Adipocyte (in vitro differentiated cells): ENCODE results near the gene VPS37C.
"Not testable (repeated sequence)": the region's sequence is repeated elsewhere in the genome, so short reads cannot be mapped to it uniquely, and the experiment has no call there.

Source experiments
- DNase-seq: peaks from one replicate; pipeline ENCODE4 v3.0.0-alpha.2; 2015; ENCODE audit warnings: low read depth
- H3K27me3 ChIP-seq: replicated peaks from 2 replicates; pipeline ENCODE4 v1.7.0; 2013; ENCODE audit warnings: mild to moderate bottlenecking, low read length, moderate library complexity; ENCODE audit not compliant: control insufficient read depth, insufficient read depth
- H3K36me3 ChIP-seq: 2 replicates; pipeline ENCODE4 v1.7.0; 2013; ENCODE audit warnings: low read length, mild to moderate bottlenecking, moderate library complexity; ENCODE audit not compliant: control insufficient read depth, insufficient read depth, severe bottlenecking
- H3K4me1 ChIP-seq: 2 replicates; pipeline ENCODE4 v1.7.0; 2013; ENCODE audit warnings: mild to moderate bottlenecking, low read length, moderate library complexity; ENCODE audit not compliant: control insufficient read depth, insufficient read depth
- H3K4me3 ChIP-seq: 2 replicates; pipeline ENCODE4 v1.7.0; 2013; ENCODE audit warnings: mild to moderate bottlenecking, low read length, moderate library complexity
- H3K9ac ChIP-seq: 2 replicates; pipeline ENCODE4 v1.7.0; 2013; ENCODE audit warnings: mild to moderate bottlenecking, low read length, moderate library complexity
- H3K9me3 ChIP-seq: 2 replicates; pipeline ENCODE4 v1.7.0; 2013; ENCODE audit warnings: mild to moderate bottlenecking, low read length, moderate library complexity; ENCODE audit not compliant: control insufficient read depth

VPS37C gene

GRCh38 chr11:61194981-61195695 is 33.9 kb upstream of the VPS37C start:
- DNase-seq, result no peak
- H3K36me3 ChIP-seq, result no peaks in the 10 kb centered on the region
- peaks cover 21% of the 10 kb centered on the region for H3K9me3 ChIP-seq
- no peaks in the 10 kb centered on the region for H3K4me1 ChIP-seq
- H3K27me3 ChIP-seq, result peaks cover 8% of the 10 kb centered on the region
- no peak overlapping the region for H3K9ac ChIP-seq
- H3K4me3 ChIP-seq, result no peak overlapping the region

GRCh38 chr11:61194169-61194671 is 33.0 kb upstream of the VPS37C start:
- Histone ChIP-seq H3K27me3 (peaks cover 12% of the 10 kb centered on the region), H3K9ac (no peak overlapping the region), H3K36me3 (no peaks in the 10 kb centered on the region), H3K4me3 (no peak overlapping the region), H3K4me1 (no peaks in the 10 kb centered on the region), H3K9me3 (peaks cover 18% of the 10 kb centered on the region)
- no peak for DNase-seq

- H3K9me3 ChIP-seq, result peaks cover 11% of the 10 kb centered on the region
- no peaks in the 10 kb centered on the region for H3K36me3 ChIP-seq
- no peak for DNase-seq
- H3K27me3 ChIP-seq, result peaks cover 12% of the 10 kb centered on the region
- no peaks in the 10 kb centered on the region for H3K4me1 ChIP-seq
- no peak overlapping the region for H3K9ac ChIP-seq
- no peak overlapping the region for H3K4me3 ChIP-seq
Observed at GRCh38 chr11:61193596-61193995, 32.4 kb upstream of the VPS37C start.

GRCh38 chr11:61189933-61190332 is 28.7 kb upstream of the VPS37C start:
- Histone ChIP-seq H3K27me3 (peaks cover 11% of the 10 kb centered on the region), H3K9me3 (peaks cover 6% of the 10 kb centered on the region), H3K9ac (no peak overlapping the region), H3K4me1 (no peaks in the 10 kb centered on the region), H3K36me3 (no peaks in the 10 kb centered on the region), H3K4me3 (no peak overlapping the region)
- DNase-seq, result no peak

- Histone ChIP-seq H3K9me3 (peaks cover 6% of the 10 kb centered on the region), H3K36me3 (no peaks in the 10 kb centered on the region), H3K9ac (no peak overlapping the region), H3K27me3 (peaks cover 5% of the 10 kb centered on the region), H3K4me3 (no peak overlapping the region), H3K4me1 (no peaks in the 10 kb centered on the region)
- peak; percentile 92 for DNase-seq
Observed at GRCh38 chr11:61187505-61188130, 26.4 kb upstream of the VPS37C start.

GRCh38 chr11:61186504-61186903 is 25.3 kb upstream of the VPS37C start:
- Histone ChIP-seq H3K4me3 (no peak overlapping the region), H3K9me3 (peaks cover 6% of the 10 kb centered on the region), H3K27me3 (peaks cover 5% of the 10 kb centered on the region), H3K9ac (no peak overlapping the region), H3K36me3 (no peaks in the 10 kb centered on the region), H3K4me1 (no peaks in the 10 kb centered on the region)
- no peak for DNase-seq

GRCh38 chr11:61183645-61184044 is 22.4 kb upstream of the VPS37C start:
- Histone ChIP-seq H3K27me3 (no peaks in the 10 kb centered on the region), H3K4me3 (no peak overlapping the region), H3K9ac (no peak overlapping the region), H3K9me3 (no peaks in the 10 kb centered on the region), H3K36me3 (no peaks in the 10 kb centered on the region), H3K4me1 (no peaks in the 10 kb centered on the region)
- peak; percentile 2 for DNase-seq

- Histone ChIP-seq H3K27me3 (no peaks in the 10 kb centered on the region), H3K9ac (no peak overlapping the region), H3K4me3 (no peak overlapping the region), H3K4me1 (no peaks in the 10 kb centered on the region), H3K9me3 (no peaks in the 10 kb centered on the region), H3K36me3 (no peaks in the 10 kb centered on the region)
- no peak for DNase-seq
Observed at GRCh38 chr11:61181489-61181888, 20.3 kb upstream of the VPS37C start.

GRCh38 chr11:61180205-61180604 is 19.0 kb upstream of the VPS37C start:
- not testable (repeated sequence) for H3K9me3 ChIP-seq, H3K36me3 ChIP-seq, H3K4me3 ChIP-seq, H3K4me1 ChIP-seq, DNase-seq, H3K9ac ChIP-seq
- H3K27me3 ChIP-seq, result peaks cover 12% of the 10 kb centered on the region

- Histone ChIP-seq H3K4me1 (no peaks in the 10 kb centered on the region), H3K9me3 (no peaks in the 10 kb centered on the region), H3K27me3 (peaks cover 48% of the 10 kb centered on the region), H3K9ac (no peak overlapping the region), H3K4me3 (no peak overlapping the region), H3K36me3 (no peaks in the 10 kb centered on the region)
- DNase-seq, result no peak
Observed at GRCh38 chr11:61176446-61176845, 15.2 kb upstream of the VPS37C start.

- peaks cover 59% of the 10 kb centered on the region for H3K27me3 ChIP-seq
Observed at GRCh38 chr11:61174949-61175348, 13.7 kb upstream of the VPS37C start.

More at GRCh38 chr11:61174949-61175348, 13.7 kb upstream of the VPS37C start:
- no peaks in the 10 kb centered on the region for H3K4me1 ChIP-seq
- no peaks in the 10 kb centered on the region for H3K9me3 ChIP-seq
- DNase-seq, result no peak
- H3K4me3 ChIP-seq, result no peak overlapping the region
- no peaks in the 10 kb centered on the region for H3K36me3 ChIP-seq
- H3K9ac ChIP-seq, result no peak overlapping the region
